ENCODE data around the gene SCCPDH. TPM values are rescaled to one million over a fixed set of nuclear protein-coding genes. Genes with fewer than 3 reads are reported as not detected.
"Not testable (repeated sequence)": the region's sequence is repeated elsewhere in the genome, so short reads cannot be mapped to it uniquely, and the experiment has no call there.

Gene SCCPDH
- total RNA-seq, 2 donors from 2014 or later, result 21.4 to 23.1 TPM

- H3K4me1 ChIP-seq, result peaks cover 0 to 25% of the 10 kb centered on the region in 2 donors
- H3K9me3 ChIP-seq, result no peaks in the 10 kb centered on the region
- TF ChIP-seq CTCF (IDR thresholded peaks at IDR 0.05), result no peak
- no peak for DNase-seq (ENCODE audit: low spot score)
- no peaks in the 10 kb centered on the region for H3K27me3 ChIP-seq
- no peak overlapping the region for H3K4me3 ChIP-seq
- peak overlapping the region in 1 of 2 donors; percentile 88 for H3K27ac ChIP-seq
- H3K36me3 ChIP-seq, result peaks cover 36% of the 10 kb centered on the region
These were observed 2.1 kb downstream of the SCCPDH start for GRCh38 chr1:246726255-246726679.

- Histone ChIP-seq H3K27ac (peak overlapping the region in 1 of 2 donors; percentile 88), H3K9me3 (no peaks in the 10 kb centered on the region), H3K4me1 (peaks cover 0 to 25% of the 10 kb centered on the region in 2 donors), H3K4me3 (no peak overlapping the region), H3K36me3 (peaks cover 42% of the 10 kb centered on the region), H3K27me3 (no peaks in the 10 kb centered on the region)
- DNase-seq (ENCODE audit: low spot score), result no peak
- no peak for TF ChIP-seq CTCF (IDR thresholded peaks at IDR 0.05)
These were observed 2.7 kb downstream of the SCCPDH start for GRCh38 chr1:246726881-246727280.

GRCh38 chr1:246727594-246727993, 3.4 kb downstream of the SCCPDH start:
- Histone ChIP-seq H3K36me3 (peaks cover 49% of the 10 kb centered on the region), H3K27me3 (no peaks in the 10 kb centered on the region), H3K9me3 (no peaks in the 10 kb centered on the region), H3K4me3 (no peak overlapping the region), H3K4me1 (peaks cover 0 to 25% of the 10 kb centered on the region in 2 donors), H3K27ac (peak overlapping the region in 1 of 2 donors; percentile 88)
- no peak for DNase-seq (ENCODE audit: low spot score)
- no peak for TF ChIP-seq CTCF (IDR thresholded peaks at IDR 0.05)

GRCh38 chr1:246728311-246728710, 4.1 kb downstream of the SCCPDH start:
- Histone ChIP-seq H3K4me1 (peaks cover 0 to 24% of the 10 kb centered on the region in 2 donors), H3K27me3 (no peaks in the 10 kb centered on the region), H3K4me3 (no peak overlapping the region), H3K9me3 (no peaks in the 10 kb centered on the region), H3K36me3 (peaks cover 54% of the 10 kb centered on the region), H3K27ac (no peak overlapping the region)
- TF ChIP-seq CTCF (IDR thresholded peaks at IDR 0.05), result no peak
- DNase-seq (ENCODE audit: low spot score), result no peak

GRCh38 chr1:246729040-246729439, 4.8 kb downstream of the SCCPDH start:
- not testable (repeated sequence) for DNase-seq (ENCODE audit: low spot score); H3K4me3 ChIP-seq
- peaks cover 56% of the 10 kb centered on the region for H3K36me3 ChIP-seq

GRCh38 chr1:246730839-246731238, 6.6 kb downstream of the SCCPDH start:
- DNase-seq (ENCODE audit: low spot score), result no peak
- TF ChIP-seq CTCF (IDR thresholded peaks at IDR 0.05), result no peak
- Histone ChIP-seq H3K9me3 (no peaks in the 10 kb centered on the region), H3K27ac (no peak overlapping the region), H3K4me3 (no peak overlapping the region), H3K36me3 (peaks cover 61% of the 10 kb centered on the region), H3K27me3 (no peaks in the 10 kb centered on the region), H3K4me1 (peaks cover 0 to 6% of the 10 kb centered on the region in 2 donors)

More at GRCh38 chr1:246729040-246729439, 4.8 kb downstream of the SCCPDH start:
- H3K27ac ChIP-seq, H3K27me3 ChIP-seq, H3K9me3 ChIP-seq: not testable (repeated sequence)
- peaks cover 0 to 18% of the 10 kb centered on the region in 2 donors for H3K4me1 ChIP-seq

GRCh38 chr1:246731873-246732272, 7.7 kb downstream of the SCCPDH start:
- peaks cover 71% of the 10 kb centered on the region for H3K36me3 ChIP-seq
- not testable (repeated sequence) for DNase-seq (ENCODE audit: low spot score); H3K4me1 ChIP-seq

More at GRCh38 chr1:246731873-246732272, 7.7 kb downstream of the SCCPDH start:
- H3K27ac ChIP-seq, H3K4me3 ChIP-seq, H3K27me3 ChIP-seq, H3K9me3 ChIP-seq: not testable (repeated sequence)
